Vagina (tissue), 2 donors: ENCODE results near the gene SIVA1.

Source experiments
- POLR2A ChIP-seq, 2 donors: fragments of 450-650 bp; IDR thresholded peaks; one replicate each; pipeline ENCODE4 v1.6.1; 2017; ENCODE audit warnings: antibody characterized with exemption in 2 of 2, mild to moderate bottlenecking in 2 of 2, moderate library complexity in 2 of 2
- TF ChIP-seq, protein P1 (sequence below), 3 experiments: fragments of 450-650 bp in 2 of 3; fragments of 200-600 bp in 1 of 3; sonication (generic) in 1 of 3; IDR thresholded peaks; one replicate each; pipeline ENCODE4 v1.5.1; 2017 to 2019; ENCODE audit warnings: antibody characterized with exemption in 3 of 3, mild to moderate bottlenecking in 2 of 3, moderate library complexity in 2 of 3

- TF ChIP-seq, protein P1, sequence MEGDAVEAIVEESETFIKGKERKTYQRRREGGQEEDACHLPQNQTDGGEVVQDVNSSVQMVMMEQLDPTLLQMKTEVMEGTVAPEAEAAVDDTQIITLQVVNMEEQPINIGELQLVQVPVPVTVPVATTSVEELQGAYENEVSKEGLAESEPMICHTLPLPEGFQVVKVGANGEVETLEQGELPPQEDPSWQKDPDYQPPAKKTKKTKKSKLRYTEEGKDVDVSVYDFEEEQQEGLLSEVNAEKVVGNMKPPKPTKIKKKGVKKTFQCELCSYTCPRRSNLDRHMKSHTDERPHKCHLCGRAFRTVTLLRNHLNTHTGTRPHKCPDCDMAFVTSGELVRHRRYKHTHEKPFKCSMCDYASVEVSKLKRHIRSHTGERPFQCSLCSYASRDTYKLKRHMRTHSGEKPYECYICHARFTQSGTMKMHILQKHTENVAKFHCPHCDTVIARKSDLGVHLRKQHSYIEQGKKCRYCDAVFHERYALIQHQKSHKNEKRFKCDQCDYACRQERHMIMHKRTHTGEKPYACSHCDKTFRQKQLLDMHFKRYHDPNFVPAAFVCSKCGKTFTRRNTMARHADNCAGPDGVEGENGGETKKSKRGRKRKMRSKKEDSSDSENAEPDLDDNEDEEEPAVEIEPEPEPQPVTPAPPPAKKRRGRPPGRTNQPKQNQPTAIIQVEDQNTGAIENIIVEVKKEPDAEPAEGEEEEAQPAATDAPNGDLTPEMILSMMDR (IDR thresholded peaks at IDR 0.05), result no peak
- no peak for TF ChIP-seq POLR2A (IDR thresholded peaks at IDR 0.05)
These were observed 44.4 kb downstream of the SIVA1 start for GRCh38 chr14:104797115-104798044.
